Osteocyte (in vitro differentiated cells): ENCODE results near the gene OAF. TPM values are rescaled to one million over a fixed set of nuclear protein-coding genes. Genes with fewer than 3 reads are reported as not detected.

ENCODE experiments used
- DNase-seq: peaks from one replicate; pipeline ENCODE4 v3.0.0; 2021; ENCODE audit warnings: mixed read lengths; ENCODE audit not compliant: unreplicated experiment; ENCODE audit errors: extremely low spot score
- H3K27ac Mint-ChIP-seq: one replicate; pipeline ENCODE4 v1.8.0; 2021; ENCODE audit warnings: mild to moderate bottlenecking, mixed read lengths; ENCODE audit not compliant: unreplicated experiment
- H3K27me3 Mint-ChIP-seq: one replicate; pipeline ENCODE4 v1.8.0; 2021; ENCODE audit warnings: mixed read lengths; ENCODE audit not compliant: unreplicated experiment
- H3K36me3 Mint-ChIP-seq: one replicate; pipeline ENCODE4 v1.8.0; 2021; ENCODE audit warnings: mixed read lengths; ENCODE audit not compliant: unreplicated experiment
- H3K4me1 Mint-ChIP-seq: one replicate; pipeline ENCODE4 v1.8.0; 2021; ENCODE audit warnings: mixed read lengths; ENCODE audit not compliant: unreplicated experiment
- H3K4me3 Mint-ChIP-seq: one replicate; pipeline ENCODE4 v1.8.0; 2021; ENCODE audit warnings: mild to moderate bottlenecking, moderate library complexity, mixed read lengths; ENCODE audit not compliant: unreplicated experiment
- H3K9me3 Mint-ChIP-seq: one replicate; pipeline ENCODE4 v1.8.0; 2021; ENCODE audit warnings: mixed read lengths; ENCODE audit not compliant: unreplicated experiment
- CTCF ChIP-seq: fragments of 200-600 bp; sonication (generic); IDR thresholded peaks from 2 replicates; pipeline ENCODE4 v1.5.0; 2021; ENCODE audit warnings: antibody characterized with exemption, mild to moderate bottlenecking, moderate library complexity
- total RNA-seq: library from RNA; stranded (reverse); gene quantifications from 2 replicates; pipeline ENCODE4 v1.2.1, GENCODE V29; 2021

The OAF gene
- total RNA-seq, 1 donor from 2014 or later: 10.2 TPM

GRCh38 chr11:120226714-120227113, 15.9 kb downstream of the OAF start:
- Mint-ChIP-seq H3K36me3 (no peaks in the 10 kb centered on the region), H3K4me1 (peaks cover 19% of the 10 kb centered on the region), H3K27ac (no peak overlapping the region), H3K27me3 (no peaks in the 10 kb centered on the region), H3K9me3 (no peaks in the 10 kb centered on the region), H3K4me3 (no peak overlapping the region)
- no peak for TF ChIP-seq CTCF
- no peak for DNase-seq

- H3K4me1 Mint-ChIP-seq: peaks cover 19% of the 10 kb centered on the region
- H3K9me3 Mint-ChIP-seq: no peaks in the 10 kb centered on the region
- no peak for TF ChIP-seq CTCF
- no peak overlapping the region for H3K27ac Mint-ChIP-seq
- no peaks in the 10 kb centered on the region for H3K27me3 Mint-ChIP-seq
- no peak for DNase-seq
- no peak overlapping the region for H3K4me3 Mint-ChIP-seq
- H3K36me3 Mint-ChIP-seq: no peaks in the 10 kb centered on the region
Measured at GRCh38 chr11:120227228-120227852, 16.5 kb downstream of the OAF start.

- H3K27ac Mint-ChIP-seq: no peak overlapping the region
- no peak for TF ChIP-seq CTCF
- peaks cover 19% of the 10 kb centered on the region for H3K4me1 Mint-ChIP-seq
Measured at GRCh38 chr11:120228794-120229384, 18.1 kb downstream of the OAF start.

GRCh38 chr11:120229451-120230424, 18.9 kb downstream of the OAF start:
- TF ChIP-seq CTCF: peak; percentile 77
- no peaks in the 10 kb centered on the region for H3K36me3 Mint-ChIP-seq
- no peaks in the 10 kb centered on the region for H3K9me3 Mint-ChIP-seq
- H3K27ac Mint-ChIP-seq: no peak overlapping the region
- H3K4me1 Mint-ChIP-seq: peaks cover 13% of the 10 kb centered on the region
- H3K27me3 Mint-ChIP-seq: peaks cover 11% of the 10 kb centered on the region
- no peak for DNase-seq
- H3K4me3 Mint-ChIP-seq: no peak overlapping the region

More at GRCh38 chr11:120228794-120229384, 18.1 kb downstream of the OAF start:
- no peak for DNase-seq
- no peaks in the 10 kb centered on the region for H3K36me3 Mint-ChIP-seq
- peaks cover 6% of the 10 kb centered on the region for H3K27me3 Mint-ChIP-seq
- no peak overlapping the region for H3K4me3 Mint-ChIP-seq
- H3K9me3 Mint-ChIP-seq: no peaks in the 10 kb centered on the region
